Suprapubic skin (tissue), 3 donors: ENCODE measurements around the gene ZSWIM5.

Source experiments
- CTCF ChIP-seq, 2 donors: fragments of 200-600 bp in 1 of 2; fragments of 450-650 bp in 1 of 2; sonication (generic) in 1 of 2; IDR thresholded peaks; one replicate each; pipeline ENCODE4 v1.5.1; 2016 to 2019; ENCODE audit warnings: antibody characterized with exemption in 2 of 2, mild to moderate bottlenecking in 1 of 2, moderate library complexity in 1 of 2
- POLR2A ChIP-seq, 2 donors: fragments of 450-650 bp; IDR thresholded peaks; one replicate each; pipeline ENCODE4 v1.6.1; 2017; ENCODE audit warnings: antibody characterized with exemption in 2 of 2, mild to moderate bottlenecking in 2 of 2, moderate library complexity in 2 of 2

GRCh38 chr1:45032837-45033236 lies 173.6 kb downstream of the ZSWIM5 start:
- TF ChIP-seq POLR2A (IDR thresholded peaks at IDR 0.05): no peak
- no peak for TF ChIP-seq CTCF (IDR thresholded peaks at IDR 0.05)
